Measurements from ENCODE around the gene MMP11.

MMP11 gene

DNA sequence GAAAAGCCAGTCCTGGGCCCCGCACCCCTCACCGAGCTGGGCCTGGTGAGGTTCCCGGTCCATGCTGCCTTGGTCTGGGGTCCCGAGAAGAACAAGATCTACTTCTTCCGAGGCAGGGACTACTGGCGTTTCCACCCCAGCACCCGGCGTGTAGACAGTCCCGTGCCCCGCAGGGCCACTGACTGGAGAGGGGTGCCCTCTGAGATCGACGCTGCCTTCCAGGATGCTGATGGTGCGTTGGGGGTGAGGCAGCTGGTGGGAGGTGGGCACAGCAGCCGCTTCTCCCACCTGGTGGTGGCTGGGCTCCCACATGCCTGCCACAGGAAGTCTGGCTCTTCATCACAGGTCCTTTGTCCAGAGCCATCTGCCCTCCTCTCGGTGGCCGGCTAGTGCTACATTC is 9.6 kb downstream of the MMP11 start:
- no peak for TF ChIP-seq CTCF (conservative IDR thresholded peaks at IDR 0.05; ENCODE audit: low read depth)
- peak overlapping the region; percentile 81 for H3K27ac ChIP-seq
- CTCF ChIA-PET: no interaction called here
- POLR2A ChIA-PET (ENCODE audit: low non-redundant PET): no interaction called here
- no peak for DNase-seq (ENCODE audit: low spot score)

GRCh38 chr22:23782703-23783102 is 10.1 kb downstream of the MMP11 start:
- POLR2A ChIA-PET (ENCODE audit: low non-redundant PET): no interaction called here
- TF ChIP-seq CTCF (conservative IDR thresholded peaks at IDR 0.05; ENCODE audit: low read depth): no peak
- peak overlapping the region; percentile 81 for H3K27ac ChIP-seq
- DNase-seq (ENCODE audit: low spot score): no peak
- CTCF ChIA-PET: no interaction called here

- POLR2A ChIA-PET (ENCODE audit: low non-redundant PET): no interaction called here
- H3K27ac ChIP-seq: peak overlapping the region; percentile 23
- CTCF ChIA-PET: no interaction called here
Observed at GRCh38 chr22:23783265-23784150, 10.9 kb downstream of the MMP11 start.

DNA sequence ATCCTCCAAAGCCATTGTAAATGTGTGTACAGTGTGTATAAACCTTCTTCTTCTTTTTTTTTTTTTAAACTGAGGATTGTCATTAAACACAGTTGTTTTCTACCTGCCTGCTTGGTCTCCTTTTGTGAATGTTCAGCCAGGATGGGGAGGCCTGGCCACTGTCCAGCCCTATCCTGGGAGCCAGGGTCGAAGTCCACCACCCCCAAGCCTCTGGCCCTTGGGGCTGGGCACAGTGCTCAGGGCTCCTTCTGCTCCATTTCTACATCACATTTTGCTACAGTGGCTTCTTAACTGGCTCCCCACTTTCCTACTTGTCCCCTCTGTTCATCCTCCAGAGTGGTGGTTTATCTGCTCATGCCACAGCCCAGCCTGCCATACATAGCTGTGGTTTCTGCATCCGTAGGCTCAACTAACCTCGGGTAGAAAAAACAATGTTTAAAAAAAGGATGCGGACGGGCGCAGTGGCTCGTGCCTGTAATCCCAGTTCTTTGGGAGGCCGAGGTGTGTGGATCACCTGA is 11.6 kb downstream of the MMP11 start:
- H3K27ac ChIP-seq: peak overlapping the region; percentile 23; the same call in 1 of the 2 replicates
- CTCF ChIA-PET: no interaction called here
- DNase-seq (ENCODE audit: low spot score): no peak
- POLR2A ChIA-PET (ENCODE audit: low non-redundant PET): no interaction called here
- TF ChIP-seq CTCF (conservative IDR thresholded peaks at IDR 0.05; ENCODE audit: low read depth): no peak

More at GRCh38 chr22:23783265-23784150, 10.9 kb downstream of the MMP11 start:
- DNase-seq (ENCODE audit: low spot score): no peak
- TF ChIP-seq CTCF (conservative IDR thresholded peaks at IDR 0.05; ENCODE audit: low read depth): no peak

GRCh38 chr22:23786261-23786710 is 13.6 kb downstream of the MMP11 start:
- DNase-seq (ENCODE audit: low spot score): no peak
- ChIA-PET CTCF (interaction anchor here (1.1 kb wide), 1 partner anchor 22 kb away, joined by 3 read pairs; no protein-coding TSS in a partner anchor), POLR2A (ENCODE audit: low non-redundant PET) (no interaction called here)

More at GRCh38 chr22:23786261-23786710, 13.6 kb downstream of the MMP11 start:
- no peak for TF ChIP-seq CTCF (conservative IDR thresholded peaks at IDR 0.05; ENCODE audit: low read depth)
- peak overlapping the region; percentile 98 for H3K27ac ChIP-seq
